NCI-H1436 treated with DMSO at 0.1 percent for 48 hours (cell line): Measurements from ENCODE around the gene ZMIZ1.

Experiments used
- DNase-seq: peaks from one replicate; lab custom pipeline; 2025; lab: John Stamatoyannopoulos, UW

Gene ZMIZ1

DNA sequence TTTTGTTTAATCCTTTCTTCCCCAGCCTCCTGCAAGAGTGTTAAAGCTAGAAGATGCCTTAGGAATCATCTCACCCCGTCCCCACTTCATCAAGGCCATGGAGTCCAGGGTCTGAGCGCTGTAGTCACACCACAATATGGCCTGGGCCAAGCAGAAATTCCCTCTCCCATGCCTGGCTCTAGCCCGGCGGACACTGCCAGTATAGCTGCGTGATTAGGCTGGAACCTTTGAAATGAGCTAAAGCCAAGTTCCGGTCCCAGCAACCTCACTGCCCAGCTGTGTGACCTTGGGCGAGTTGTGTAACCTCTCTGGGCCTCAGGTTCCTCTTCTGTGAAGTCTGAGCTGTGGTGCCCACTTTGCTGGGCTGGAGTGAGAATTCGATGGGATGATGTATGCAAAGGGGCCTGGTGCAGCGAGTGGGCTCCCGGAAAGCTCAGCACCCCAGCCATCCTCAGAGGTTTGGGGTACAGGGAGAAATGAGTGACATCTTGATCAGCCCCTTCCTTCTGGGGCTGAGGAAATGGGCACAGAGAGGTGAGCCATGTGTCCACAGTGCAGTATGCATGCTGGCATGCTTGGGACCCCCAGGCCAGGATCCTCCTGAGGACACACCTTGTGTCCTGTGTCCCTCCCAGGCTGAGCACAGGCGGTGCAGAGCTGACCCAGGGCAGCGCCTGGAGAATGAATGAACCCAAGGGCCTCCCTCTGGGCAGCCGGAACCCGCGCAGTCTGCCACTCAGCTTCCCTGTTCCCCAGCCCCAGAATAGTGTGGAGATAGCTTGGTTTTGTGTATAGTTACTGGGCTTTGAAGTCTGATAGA is 118.6 kb downstream of the ZMIZ1 start:
- no peak for DNase-seq

GRCh38 chr10:79188154-79188965 is 119.6 kb downstream of the ZMIZ1 start:
- no peak for DNase-seq

GRCh38 chr10:79189181-79189580 is 120.4 kb downstream of the ZMIZ1 start:
- DNase-seq: no peak

DNA sequence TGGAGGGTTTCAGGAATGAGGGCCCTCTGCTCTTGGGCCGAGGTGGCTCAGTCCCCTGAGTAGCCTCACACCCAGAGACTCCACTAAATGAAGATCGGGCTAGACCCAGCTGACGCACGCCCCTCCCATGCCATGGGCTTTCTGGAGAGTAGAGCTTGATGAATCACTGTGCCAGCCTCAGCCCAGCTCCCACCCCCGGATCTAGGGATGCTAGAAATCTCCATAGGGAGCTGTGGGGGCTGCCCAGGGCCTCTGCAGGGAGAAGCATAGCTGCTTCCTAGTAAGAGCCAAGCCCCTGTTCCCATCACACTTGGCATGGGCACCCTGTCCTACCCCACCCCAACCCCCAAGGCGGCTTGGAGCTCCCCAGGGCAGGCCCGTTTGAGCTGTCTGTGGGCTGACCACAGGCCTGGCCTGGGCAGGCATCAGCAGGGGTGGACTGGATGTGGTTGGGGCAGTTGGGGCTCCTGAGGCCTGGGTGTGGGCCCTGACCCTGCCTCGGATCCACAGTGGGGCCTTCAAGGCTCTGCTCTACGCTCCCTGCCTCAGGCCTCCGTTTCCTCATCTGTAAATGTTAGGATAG is 121.2 kb downstream of the ZMIZ1 start:
- no peak for DNase-seq

DNA sequence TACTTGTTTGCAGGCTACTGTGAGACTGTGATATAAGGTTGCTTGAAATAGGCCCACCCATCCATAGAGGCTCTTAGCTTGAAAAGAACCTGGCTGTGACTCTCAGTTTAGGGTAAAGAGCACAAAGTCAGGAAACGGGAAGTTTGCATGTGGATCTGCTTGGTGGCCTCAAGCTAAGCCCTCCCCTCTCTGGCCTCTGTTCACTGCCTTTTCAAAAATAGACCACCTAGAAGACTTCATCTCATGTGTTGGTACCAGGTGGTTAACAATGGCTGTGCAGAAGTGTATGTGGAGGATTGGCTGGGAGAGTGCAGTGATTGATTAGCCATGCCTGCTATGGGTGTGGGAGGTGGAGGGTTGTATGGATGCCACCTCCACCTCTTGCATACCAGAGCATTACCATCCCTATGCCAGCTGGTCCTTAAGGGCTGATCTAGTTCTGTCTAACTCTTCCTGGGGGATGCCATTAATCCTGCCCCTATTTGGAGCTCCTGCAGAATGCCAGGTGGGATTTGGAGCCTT is 122.0 kb downstream of the ZMIZ1 start:
- no peak for DNase-seq

GRCh38 chr10:79191951-79192676 is 123.3 kb downstream of the ZMIZ1 start:
- DNase-seq: no peak

DNA sequence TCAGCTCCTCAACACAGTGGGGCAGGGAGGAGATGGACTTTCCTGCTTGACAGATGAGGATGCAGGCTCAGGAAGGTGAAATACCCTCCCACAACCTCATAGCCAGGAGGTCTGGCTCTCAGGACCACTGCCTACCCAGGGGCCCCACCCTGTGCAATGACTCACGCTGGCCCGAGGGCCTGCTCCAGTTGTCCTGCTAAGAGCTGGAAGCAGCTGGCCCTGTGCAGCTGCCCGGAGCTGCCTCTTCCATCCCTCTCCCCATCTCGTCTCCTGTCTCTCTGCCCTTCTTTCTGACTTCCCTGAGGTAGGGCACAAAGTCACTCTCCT is 123.9 kb downstream of the ZMIZ1 start:
- no peak for DNase-seq

DNA sequence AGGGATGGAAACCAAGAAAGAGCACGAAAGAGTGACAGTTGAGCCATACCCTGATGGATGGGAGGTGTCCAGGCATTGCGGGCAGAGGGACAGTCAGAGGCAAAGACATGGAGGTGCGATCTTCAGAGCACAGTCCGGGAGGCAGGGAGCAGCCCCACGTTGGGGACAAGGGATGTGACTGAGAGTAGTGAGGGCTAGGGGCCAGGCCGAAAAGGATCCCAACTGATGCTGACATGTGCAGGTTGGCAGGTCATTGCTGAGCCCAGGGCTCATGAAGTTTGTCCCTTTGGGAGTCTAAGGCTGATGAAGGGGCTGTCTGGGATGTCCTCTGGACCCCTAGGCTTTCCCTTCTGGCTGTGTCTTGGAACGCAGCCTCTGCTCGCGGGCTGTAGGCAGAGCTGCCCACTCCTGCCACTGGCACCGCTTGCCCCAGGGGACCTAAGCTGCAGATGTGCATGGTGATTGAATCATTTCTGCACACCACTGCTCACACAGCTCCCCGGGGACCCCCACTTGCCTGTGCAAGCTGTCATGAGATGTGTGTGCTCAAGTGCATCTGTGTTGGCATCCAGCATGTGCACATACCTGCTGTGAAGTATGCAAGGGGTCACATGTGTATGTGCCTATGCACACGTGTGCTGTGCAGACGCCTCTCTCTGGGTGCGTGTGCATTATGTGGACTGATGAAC is 125.1 kb downstream of the ZMIZ1 start:
- no peak for DNase-seq

DNA sequence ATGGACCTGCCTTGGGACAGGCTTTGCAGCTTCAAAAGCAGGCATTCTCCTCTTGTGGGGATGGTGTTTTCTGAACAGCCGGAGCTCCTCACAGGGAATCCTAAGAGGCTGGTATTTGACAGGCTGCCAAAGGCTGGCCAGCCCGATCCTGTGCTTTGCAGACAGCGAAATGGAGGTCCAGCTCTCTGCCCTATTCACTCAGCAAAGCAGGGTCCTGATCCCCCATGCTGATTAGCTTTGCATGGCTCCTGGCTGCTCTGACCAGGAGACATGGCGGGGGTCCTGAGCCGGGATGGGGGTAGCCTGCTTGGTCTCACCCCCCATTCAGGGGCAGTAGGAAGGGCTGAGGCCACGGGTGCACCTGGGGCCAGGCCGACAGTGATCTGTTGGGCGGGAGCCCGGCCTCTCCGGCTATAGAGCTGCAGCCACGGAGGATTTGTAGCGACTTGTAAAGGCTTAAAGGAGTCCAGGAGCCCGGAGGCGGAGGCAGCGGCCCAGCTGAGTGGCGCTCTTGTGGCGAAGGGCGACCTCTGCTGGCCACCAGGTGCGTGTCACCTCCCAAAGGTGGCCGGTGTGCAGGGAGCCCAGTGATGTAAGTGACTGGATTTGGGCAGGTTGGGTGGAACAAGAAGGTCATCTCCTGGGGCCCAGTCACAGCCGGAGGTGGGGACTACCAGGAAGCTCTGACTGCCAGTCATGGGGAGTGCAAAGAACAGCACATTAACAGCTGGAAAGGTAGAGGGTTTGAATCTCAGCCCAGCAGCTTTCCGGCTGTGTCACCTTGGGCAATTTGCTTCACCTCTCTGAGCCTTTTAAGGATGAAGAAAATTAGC is 126.5 kb downstream of the ZMIZ1 start:
- DNase-seq: peak; percentile 28

DNA sequence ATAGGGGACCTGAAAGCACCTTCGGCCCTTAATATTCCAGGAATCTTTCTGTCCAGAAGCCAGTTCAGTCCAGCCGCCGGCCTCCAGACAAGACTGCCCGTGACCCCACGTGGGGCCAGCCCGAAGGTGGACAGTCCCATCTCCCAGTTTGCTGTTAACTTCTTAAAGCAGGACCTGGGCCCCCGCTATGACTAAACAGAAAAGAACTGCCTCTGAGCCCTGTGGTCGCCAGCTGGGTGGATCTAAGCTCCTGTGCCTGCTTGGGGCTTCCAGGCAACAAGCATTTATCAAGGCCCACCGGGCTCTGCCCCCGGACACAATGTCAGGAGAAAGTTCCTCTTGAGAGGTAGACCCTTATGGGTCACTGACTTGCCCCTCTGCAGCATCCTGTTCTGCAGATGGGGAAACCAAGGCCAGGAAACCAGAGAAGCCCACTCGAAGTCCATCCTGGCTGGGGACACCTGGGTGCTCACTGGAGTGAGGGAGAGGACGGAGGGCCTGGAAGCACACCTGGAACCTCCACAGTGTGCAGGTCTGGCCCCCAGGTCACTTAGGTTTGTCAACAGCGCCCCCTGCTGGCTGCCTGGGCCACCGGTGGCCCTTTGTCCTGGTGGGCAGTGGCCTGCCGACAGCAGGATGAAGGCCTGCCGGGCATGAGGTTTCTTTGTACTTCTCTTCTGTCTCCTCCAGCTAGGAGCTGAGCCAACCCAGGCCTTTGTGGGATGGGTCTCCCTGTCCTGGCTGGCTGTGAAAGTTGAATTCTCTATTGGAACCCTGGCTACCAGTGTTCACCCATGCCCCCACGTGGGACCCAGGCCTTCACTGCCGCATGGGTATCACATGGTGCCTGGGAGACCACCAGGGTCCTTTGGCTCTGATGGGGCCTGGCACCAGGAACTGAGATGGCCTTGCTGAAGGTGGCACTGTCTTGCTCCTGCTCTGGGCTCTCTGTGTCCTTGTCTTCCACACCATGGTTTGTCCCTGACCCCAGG is 128.0 kb downstream of the ZMIZ1 start:
- no peak for DNase-seq

- no peak for DNase-seq
Observed at GRCh38 chr10:79197558-79197957, 128.8 kb downstream of the ZMIZ1 start.

- DNase-seq: no peak
Observed at GRCh38 chr10:79200346-79200745, 131.6 kb downstream of the ZMIZ1 start.

GRCh38 chr10:79201706-79202105 is 132.9 kb downstream of the ZMIZ1 start:
- DNase-seq: no peak

DNA sequence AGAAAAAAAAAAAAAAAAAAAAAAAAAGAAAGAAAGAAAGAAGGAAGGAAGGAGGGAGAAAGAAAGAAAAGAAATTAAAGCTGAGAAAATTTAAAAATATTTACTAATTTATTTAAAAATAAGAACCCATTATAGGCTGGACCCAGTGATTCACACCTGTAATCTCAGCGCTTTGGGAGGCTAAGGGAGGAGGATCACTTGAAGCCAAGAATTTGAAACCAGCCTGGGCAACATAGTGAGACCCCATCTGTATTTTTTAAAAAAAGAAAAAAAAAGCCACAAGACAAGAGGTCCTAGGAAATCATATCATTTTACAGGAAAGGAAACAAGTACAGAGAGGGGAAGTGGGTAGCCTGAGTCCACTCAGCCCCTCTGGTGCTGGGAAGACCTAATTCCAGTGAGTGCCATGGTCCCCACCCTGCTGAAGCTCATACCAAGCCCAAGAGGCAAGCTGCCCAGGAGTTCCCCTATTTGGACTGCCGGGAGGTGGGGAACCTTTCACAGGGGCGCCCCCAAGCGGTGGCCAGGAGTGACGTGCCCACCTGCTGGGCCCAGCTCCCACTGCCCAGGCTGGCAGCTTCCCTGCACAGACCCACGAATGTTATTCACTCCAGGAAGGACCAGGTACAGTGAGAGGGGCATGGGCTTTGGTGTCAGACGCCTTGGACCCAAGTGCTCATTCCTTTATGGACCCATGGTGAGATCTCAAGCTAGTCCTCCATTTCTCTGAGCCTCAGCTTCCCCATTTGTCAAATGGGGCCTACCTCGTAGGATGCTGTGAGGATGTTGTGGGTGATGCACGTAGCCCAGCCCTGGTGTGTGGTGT is 133.6 kb downstream of the ZMIZ1 start:
- no peak for DNase-seq

DNA sequence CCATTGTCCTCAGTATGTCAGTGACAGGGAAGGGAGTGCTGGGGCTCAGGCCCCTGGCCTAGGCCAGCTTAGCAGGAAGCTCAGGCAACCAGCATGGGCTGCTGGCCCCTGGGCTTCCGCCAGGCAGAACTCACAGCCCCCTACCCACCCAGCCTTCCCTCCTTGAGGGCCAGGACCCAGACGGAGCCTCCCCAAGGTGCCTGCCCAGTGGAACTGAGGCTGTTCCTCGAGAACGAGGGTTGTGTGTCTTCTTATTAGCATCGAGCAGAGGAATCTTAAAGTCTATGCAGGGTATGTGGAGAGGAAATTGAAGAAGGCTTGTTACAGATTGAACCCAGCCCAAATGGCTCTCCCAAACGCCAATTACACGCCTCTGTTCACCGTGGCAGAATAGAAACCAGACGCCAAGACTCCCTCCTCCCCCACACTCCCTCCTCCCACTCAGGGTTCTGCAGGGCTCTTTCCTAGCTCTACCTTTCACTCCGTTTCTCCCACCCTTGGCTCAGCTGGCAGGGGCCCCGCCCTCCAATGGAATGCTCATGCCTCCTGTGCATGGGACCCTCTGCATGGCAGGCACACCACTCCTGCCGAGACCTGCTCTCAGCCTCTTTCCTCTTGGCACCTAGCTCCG is 134.4 kb downstream of the ZMIZ1 start:
- no peak for DNase-seq

DNA sequence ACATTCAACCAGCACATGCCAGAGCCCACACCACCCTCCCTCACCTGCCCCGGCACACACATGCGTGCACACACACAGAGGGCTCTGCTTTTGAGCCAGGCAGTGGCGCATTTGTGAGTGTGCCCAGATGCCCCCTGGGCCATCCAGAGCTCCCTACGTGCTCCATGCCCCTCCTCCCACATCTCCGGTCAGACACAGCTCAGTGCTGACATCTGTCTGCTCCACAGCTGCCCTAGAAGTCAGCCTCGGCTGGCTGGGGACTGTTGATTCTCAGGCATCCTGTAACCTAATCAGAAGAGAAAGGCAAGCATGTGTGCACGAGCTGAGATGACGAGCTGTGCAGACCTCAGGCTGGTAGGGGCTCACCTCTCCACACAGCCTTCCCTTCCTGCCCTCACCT is 135.1 kb downstream of the ZMIZ1 start:
- no peak for DNase-seq

- DNase-seq: no peak
Observed at GRCh38 chr10:79206300-79207095, 137.7 kb downstream of the ZMIZ1 start.

GRCh38 chr10:79207096-79207357 is 138.3 kb downstream of the ZMIZ1 start:
- no peak for DNase-seq
